ENCODE data around the gene KLHDC8B.

Gene KLHDC8B

DNA sequence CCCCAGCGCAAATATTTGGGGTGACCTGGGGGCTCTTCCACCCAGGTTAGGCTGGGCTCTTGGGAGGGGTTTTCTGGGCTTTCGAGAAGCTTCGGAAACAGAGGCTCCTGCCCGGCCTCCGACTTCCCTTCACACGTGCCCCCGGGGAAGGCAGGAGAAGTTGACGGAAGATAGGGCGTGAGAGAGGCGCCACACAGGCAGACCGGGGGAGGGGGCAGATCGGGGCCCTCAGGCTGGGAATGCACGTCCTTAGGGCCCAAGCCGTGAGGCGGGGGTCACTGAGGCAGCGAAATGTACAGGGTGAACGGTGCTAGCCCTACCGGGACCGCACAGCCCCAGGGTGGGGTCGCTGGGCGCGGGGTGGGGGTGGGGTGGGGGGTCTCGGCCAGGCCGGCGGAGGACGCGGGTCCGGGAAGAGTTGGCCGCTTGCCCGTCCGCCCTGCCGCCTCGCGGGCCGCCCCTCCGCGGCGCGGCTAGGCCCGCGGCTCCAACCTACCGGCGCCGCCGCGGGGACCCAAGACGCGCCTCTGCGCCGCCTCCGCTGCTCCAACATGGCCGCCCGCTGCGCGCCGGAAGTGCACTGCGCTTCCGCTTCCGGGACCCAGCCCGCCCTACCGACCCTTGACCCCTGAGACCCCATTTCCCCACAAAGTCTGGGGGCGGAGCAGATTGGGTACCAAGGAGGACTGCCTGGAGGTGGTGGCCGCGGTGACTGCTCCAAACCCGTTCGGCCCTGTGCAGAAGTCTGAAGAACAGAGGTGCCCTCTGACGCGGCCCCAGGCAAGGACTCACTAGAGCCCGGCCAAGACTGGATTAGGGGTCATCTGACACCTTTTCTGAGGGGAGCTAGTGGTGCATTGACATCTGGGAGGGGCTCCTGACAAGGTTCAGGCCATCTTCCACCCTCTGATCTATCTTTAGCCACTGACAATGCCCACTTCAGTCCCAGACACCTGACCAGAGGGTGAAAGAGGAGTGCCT lies 5.3 kb upstream of the KLHDC8B start, which contains the start of gene CCDC71:
TSS of gene CCDC71 (minus strand) at position 561 of the 981 bp plus-strand sequence. CDS start 2,123 bp downstream, outside the sequence.
- TF ChIP-seq, protein P1, sequence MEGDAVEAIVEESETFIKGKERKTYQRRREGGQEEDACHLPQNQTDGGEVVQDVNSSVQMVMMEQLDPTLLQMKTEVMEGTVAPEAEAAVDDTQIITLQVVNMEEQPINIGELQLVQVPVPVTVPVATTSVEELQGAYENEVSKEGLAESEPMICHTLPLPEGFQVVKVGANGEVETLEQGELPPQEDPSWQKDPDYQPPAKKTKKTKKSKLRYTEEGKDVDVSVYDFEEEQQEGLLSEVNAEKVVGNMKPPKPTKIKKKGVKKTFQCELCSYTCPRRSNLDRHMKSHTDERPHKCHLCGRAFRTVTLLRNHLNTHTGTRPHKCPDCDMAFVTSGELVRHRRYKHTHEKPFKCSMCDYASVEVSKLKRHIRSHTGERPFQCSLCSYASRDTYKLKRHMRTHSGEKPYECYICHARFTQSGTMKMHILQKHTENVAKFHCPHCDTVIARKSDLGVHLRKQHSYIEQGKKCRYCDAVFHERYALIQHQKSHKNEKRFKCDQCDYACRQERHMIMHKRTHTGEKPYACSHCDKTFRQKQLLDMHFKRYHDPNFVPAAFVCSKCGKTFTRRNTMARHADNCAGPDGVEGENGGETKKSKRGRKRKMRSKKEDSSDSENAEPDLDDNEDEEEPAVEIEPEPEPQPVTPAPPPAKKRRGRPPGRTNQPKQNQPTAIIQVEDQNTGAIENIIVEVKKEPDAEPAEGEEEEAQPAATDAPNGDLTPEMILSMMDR (conservative IDR thresholded peaks at IDR 0.05) = no peak
- TF ChIP-seq ZFX (IDR thresholded peaks at IDR 0.05) = 0 out of 2 replicates have a peak, but pooled peaks have one; percentile 22
- H3K27ac ChIP-seq = peak within 1 kb of the TSS; percentile 87

DNA sequence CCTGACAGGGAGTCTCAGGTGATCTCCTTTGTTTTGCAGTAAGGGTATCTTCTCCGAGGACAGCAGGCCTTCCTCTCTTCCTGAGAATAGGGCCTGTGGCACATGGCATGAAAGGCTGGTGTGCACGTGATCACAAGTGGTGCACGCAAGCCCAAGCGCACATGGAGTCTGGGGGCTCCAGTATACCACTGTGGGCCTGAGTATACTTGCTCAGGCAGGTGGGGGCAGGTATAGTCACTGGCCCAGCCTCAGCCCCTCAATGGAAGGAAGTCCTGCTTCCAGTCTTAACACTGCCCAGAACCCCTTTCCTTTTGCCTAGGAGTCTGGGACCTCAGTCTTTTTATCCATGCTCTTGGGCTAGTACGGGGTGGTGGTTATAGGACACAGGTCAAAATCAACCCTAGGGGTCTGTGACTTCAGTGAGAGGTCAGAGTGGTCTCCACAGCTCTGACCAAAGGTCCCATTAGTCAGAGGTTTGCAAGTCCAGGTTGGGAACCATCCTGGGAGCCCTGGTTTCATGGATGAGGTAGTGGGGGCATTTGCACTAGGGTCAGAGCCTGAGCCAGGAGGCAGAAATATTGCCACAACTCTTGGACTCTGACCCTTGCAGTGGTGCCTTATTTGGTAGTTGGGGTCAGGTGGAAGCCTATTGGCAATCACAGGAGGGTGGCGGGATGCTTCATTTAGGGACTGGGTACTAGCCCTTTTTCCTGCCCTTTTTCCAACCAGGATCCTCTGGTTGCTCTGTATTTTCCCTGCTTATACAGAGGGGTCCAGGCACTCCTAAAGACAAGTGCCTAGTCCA lies 4.4 kb upstream of the KLHDC8B start:
- H3K27ac ChIP-seq = peak overlapping the region; percentile 87
- TF ChIP-seq ZFX (IDR thresholded peaks at IDR 0.05) = no peak
- TF ChIP-seq, protein P1 (conservative IDR thresholded peaks at IDR 0.05) = no peak

DNA sequence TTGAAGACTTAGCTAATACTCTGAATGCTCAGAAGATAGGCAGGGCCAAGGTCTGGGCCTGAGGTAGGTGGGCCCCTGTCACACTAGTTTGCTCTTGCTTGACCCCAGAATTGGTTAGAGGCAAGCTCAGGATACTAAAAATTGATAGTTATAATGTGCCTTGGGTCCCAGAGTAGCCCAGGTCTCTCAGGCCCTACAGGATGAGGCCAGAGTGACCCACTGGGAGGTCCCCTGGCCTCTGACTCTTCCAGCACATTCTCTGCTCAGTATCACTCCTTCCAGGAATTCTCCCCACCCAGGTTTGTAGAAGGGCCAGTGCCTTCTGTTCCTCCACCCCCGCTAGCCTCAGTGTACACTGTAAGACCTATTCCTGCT lies 667 bp upstream of the KLHDC8B start:
- H3K27ac ChIP-seq = peak overlapping the region; percentile 70
- TF ChIP-seq, protein P1 (conservative IDR thresholded peaks at IDR 0.05) = no peak
- TF ChIP-seq ZFX (IDR thresholded peaks at IDR 0.05) = 0 out of 2 replicates have a peak, but pooled peaks have one; percentile 21

DNA sequence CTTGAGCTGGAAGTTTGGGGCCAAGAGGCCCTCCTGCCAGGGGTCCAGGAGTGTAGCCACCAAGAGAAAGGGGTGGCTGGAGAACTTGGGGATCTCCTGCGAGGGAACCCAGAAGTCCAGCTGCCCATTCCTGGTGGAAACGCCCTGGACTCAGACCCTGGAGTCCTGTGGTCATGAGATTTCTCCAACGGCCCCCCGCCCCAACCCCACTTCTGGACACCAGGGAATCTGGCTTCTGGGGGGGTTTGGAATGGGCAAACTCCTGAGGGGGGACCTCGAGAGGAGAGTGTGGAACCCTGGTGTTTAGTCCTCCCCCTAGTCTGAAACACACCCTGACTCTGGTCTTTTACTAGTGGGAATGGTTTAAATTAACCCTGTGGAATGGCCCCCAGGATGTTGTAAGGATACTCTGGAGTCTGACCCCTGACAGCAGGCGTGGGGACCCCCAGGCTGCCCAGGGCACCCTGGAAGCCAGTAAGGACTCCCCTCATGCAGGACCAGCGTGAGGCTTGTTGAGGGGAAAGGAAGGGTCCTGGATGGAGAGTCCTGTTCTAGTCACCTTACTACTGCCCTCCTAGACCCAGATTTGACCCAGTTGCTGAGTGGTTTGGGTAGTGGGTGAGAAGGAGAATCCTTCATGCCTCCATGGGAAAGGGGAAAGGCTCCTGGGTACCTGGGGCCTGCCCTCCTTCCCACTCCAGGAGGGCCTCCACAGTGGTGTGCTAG lies 540 bp downstream of the KLHDC8B start:
- H3K27ac ChIP-seq = peak overlapping the region; percentile 70
- TF ChIP-seq, protein P1 (conservative IDR thresholded peaks at IDR 0.05) = no peak
- no peak for TF ChIP-seq ZFX (IDR thresholded peaks at IDR 0.05)

DNA sequence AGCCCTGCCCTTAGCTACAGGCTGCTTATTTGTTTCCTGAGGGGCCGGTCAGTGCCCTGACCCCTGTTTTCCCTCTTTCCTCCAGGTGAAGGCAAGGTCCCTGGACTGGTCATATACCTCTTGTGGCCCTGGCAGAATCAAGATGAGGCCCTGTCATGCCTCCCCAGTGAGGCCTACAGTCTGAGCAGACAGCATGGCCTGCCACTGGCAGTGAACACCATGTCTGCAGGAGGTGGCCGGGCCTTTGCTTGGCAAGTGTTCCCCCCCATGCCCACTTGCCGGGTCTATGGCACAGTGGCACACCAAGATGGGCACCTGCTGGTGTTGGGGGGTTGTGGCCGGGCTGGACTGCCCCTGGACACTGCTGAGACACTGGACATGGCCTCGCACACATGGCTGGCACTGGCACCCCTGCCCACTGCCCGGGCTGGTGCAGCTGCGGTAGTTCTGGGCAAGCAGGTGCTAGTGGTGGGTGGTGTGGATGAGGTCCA lies 1.2 kb downstream of the KLHDC8B start:
- TF ChIP-seq ZFX (IDR thresholded peaks at IDR 0.05) = no peak
- TF ChIP-seq, protein P1 (conservative IDR thresholded peaks at IDR 0.05) = no peak
- H3K27ac ChIP-seq = no peak overlapping the region; the same call in 1 of the 2 replicates

DNA sequence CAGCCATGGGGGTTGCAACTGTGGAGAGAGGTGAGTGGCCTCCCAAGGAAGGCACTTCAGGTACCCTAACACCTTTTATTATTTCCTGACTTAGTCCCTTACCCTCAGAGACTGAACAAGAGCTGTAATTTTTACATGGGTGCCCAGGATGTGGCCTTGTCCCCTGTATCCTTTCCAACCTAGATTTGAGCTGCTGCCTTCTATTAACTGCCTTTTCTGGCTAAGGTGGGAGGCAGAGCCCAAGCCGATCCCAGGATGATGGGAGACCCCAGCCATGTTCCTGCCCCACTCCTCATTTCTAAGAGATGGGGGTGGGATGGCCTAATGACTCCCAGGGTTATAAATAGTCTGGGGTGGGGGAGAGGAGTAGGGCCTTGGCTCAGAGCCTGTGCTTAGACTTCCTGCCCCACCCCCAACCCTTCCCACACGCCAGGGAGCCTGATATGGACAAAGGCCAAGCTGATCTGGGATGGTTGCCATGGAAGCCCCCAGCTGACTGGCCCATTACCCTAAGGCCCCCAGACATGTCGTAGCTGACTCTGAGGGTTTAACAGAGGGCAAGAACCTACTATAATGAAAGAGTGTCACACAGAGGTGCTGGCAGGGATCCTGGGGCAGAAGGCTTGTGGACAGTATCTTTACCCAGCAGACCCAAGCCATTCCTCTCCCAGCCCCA lies 1.9 kb downstream of the KLHDC8B start:
- no peak for TF ChIP-seq ZFX (IDR thresholded peaks at IDR 0.05)
- TF ChIP-seq, protein P1 (conservative IDR thresholded peaks at IDR 0.05) = no peak
- no peak overlapping the region for H3K27ac ChIP-seq

Measured in C4-2B (cell line).